ENCODE data around the gene RNF220.

- no peak for TF ChIP-seq CTCF (optimal IDR thresholded peaks at IDR 0.05 in 1 of 3, IDR thresholded peaks at IDR 0.05 in 1 of 3, conservative IDR thresholded peaks at IDR 0.05 in 1 of 3; ENCODE audit: extremely low read depth in 1 of 3, insufficient read depth in 2 of 3, low read length in 3 of 3)
- TF ChIP-seq EZH2 (IDR thresholded peaks at IDR 0.05; ENCODE audit: low read length), result no peak
Observed at GRCh38 chr1:44647896-44648295, 242.8 kb downstream of the RNF220 start.
